Endothelial cell (in vitro differentiated cells): ENCODE data around the gene SYT17. TPM values are rescaled to one million over a fixed set of nuclear protein-coding genes. Genes with fewer than 3 reads are reported as not detected.

Experiments
- DNase-seq: peaks from one replicate; pipeline ENCODE4 v3.0.0; 2021; ENCODE audit warnings: low spot score
- H3K27ac Mint-ChIP-seq: one replicate; pipeline ENCODE4 v1.8.0; 2021; ENCODE audit warnings: mixed read lengths, inconsistent platforms; ENCODE audit not compliant: unreplicated experiment
- H3K27me3 Mint-ChIP-seq: one replicate; pipeline ENCODE4 v1.8.0; 2021; ENCODE audit warnings: mild to moderate bottlenecking, moderate library complexity, mixed read lengths, inconsistent platforms; ENCODE audit not compliant: unreplicated experiment
- H3K36me3 Mint-ChIP-seq: one replicate; pipeline ENCODE4 v1.8.0; 2021; ENCODE audit warnings: mild to moderate bottlenecking, low read depth, mixed read lengths, inconsistent platforms; ENCODE audit not compliant: unreplicated experiment
- H3K4me1 Mint-ChIP-seq: one replicate; pipeline ENCODE4 v1.8.0; 2021; ENCODE audit warnings: mild to moderate bottlenecking, mixed read lengths, inconsistent platforms; ENCODE audit not compliant: unreplicated experiment
- H3K4me3 Mint-ChIP-seq: one replicate; pipeline ENCODE4 v1.8.0; 2021; ENCODE audit warnings: mild to moderate bottlenecking, mixed read lengths, inconsistent platforms; ENCODE audit not compliant: unreplicated experiment
- H3K9me3 Mint-ChIP-seq: one replicate; pipeline ENCODE4 v1.8.0; 2021; ENCODE audit warnings: mixed read lengths, inconsistent platforms; ENCODE audit not compliant: unreplicated experiment
- CTCF ChIP-seq: fragments of 200-600 bp; sonication (generic); IDR thresholded peaks from one replicate; pipeline ENCODE4 v1.5.0; 2021; ENCODE audit warnings: antibody characterized with exemption; ENCODE audit not compliant: unreplicated experiment
- total RNA-seq: library from RNA; stranded (reverse); fragmentation: NEBNext Ultra II Directional; extraction: Animal tissue kit (Norgen Biotek cat#: 25700); gene quantifications from one replicate; pipeline ENCODE4 v1.2.1, GENCODE V29; 2021; ENCODE audit not compliant: unreplicated experiment

The SYT17 gene
- total RNA-seq, 1 donor from 2014 or later = 16.4 TPM

DNA sequence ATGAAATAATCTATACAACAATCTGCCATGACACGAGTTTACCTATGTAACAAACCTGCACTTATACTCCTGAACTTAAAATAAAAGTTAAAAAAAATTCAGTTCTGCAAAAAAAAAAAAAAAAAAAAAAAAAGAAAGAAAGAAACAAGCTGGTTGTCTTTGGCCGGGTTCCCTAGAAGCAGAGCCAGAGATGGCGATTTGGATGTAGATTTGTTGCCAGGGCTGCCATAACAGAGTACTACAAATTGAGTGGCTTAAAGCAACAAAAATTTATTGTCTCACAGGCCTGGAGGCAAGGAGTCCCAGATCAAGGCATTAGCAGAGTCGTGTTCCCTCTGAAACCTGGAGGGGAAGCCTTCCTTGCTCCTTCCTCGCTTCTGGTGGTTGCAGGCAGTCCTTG, 20.4 kb downstream of the SYT17 start:
- Mint-ChIP-seq H3K9me3 (no peaks in the 10 kb centered on the region), H3K27ac (no peak overlapping the region), H3K36me3 (peaks cover 32% of the 10 kb centered on the region), H3K4me1 (peaks cover 5% of the 10 kb centered on the region), H3K4me3 (no peak overlapping the region), H3K27me3 (peaks cover 1% of the 10 kb centered on the region)
- DNase-seq = no peak
- no peak for TF ChIP-seq CTCF

DNA sequence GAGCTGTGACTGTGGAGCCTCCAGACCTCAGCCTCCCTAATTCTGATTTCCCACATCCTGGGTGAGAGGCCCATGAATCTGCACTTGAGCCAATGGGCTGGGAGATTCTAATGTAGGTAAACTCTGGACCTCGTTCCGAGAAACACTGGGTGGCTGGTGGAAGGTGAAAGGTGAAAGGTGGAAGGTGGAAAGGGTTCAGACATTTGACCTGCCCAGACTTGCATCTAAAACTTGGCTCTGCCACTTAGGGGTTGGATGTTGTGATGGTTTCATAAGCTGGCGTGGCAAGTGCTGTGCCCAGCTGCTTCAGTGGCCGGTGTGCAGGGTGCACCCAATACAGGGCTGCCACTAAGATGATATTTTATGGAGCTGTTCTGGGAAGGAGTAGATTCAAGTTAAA, 24.8 kb downstream of the SYT17 start:
- Mint-ChIP-seq H3K4me1 (peaks cover 7% of the 10 kb centered on the region), H3K36me3 (peaks cover 23% of the 10 kb centered on the region), H3K27me3 (peaks cover 1% of the 10 kb centered on the region), H3K27ac (no peak overlapping the region), H3K9me3 (no peaks in the 10 kb centered on the region), H3K4me3 (no peak overlapping the region)
- no peak for DNase-seq
- no peak for TF ChIP-seq CTCF

- no peak for TF ChIP-seq CTCF
- Mint-ChIP-seq H3K4me1 (peaks cover 7% of the 10 kb centered on the region), H3K36me3 (peaks cover 28% of the 10 kb centered on the region), H3K27me3 (peaks cover 2% of the 10 kb centered on the region), H3K4me3 (no peak overlapping the region), H3K27ac (no peak overlapping the region), H3K9me3 (no peaks in the 10 kb centered on the region)
- no peak for DNase-seq
Measured at GRCh38 chr16:19196871-19197270, 28.8 kb downstream of the SYT17 start.

DNA sequence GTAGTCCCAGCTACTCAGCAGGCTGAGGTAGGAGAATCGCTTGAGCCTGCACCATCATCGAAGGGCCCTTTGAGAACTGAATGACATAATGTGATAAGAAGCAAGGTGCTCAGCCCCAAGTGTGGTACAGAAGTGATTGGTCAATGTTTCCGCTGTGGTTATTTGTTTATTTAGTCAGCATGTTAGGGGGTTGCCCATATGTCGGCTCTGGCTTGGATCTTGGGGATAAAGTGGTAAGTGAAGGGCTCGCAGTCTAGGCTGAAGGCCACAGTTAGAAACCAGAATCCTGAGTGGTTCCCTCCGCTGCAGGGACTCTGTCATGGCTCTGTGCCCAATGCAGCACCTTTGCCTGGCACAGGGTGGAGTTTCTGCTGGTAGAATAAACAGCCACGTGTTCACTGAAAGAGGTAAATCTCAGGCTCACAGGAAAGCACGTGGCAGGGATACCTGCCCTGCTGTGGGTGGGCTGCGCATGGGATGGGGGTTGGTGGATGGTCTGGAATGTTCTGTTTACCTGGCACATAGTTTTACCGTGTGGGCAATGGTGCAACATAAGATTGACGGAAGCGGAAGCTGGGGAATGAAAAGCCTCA, 35.4 kb downstream of the SYT17 start:
- Mint-ChIP-seq H3K27ac (no peak overlapping the region), H3K4me3 (no peak overlapping the region)

More for the DNA sequence above, 35.4 kb downstream of the SYT17 start:
- no peak for TF ChIP-seq CTCF
- Mint-ChIP-seq H3K4me1 (no peaks in the 10 kb centered on the region), H3K9me3 (no peaks in the 10 kb centered on the region), H3K27me3 (peaks cover 6% of the 10 kb centered on the region), H3K36me3 (peaks cover 24% of the 10 kb centered on the region)
- DNase-seq = no peak
